ENCODE results near the gene SMPD4.
A peak's percentile ranks its signal among the peaks of the same experiment; 100 is the strongest.
"Not testable (repeated sequence)": the region's sequence is repeated elsewhere in the genome, so short reads cannot be mapped to it uniquely, and the experiment has no call there.

SMPD4 gene

GRCh38 chr2:130195089-130195635, 13.8 kb upstream of the SMPD4 start:
- not testable (repeated sequence) for H3K4me3 ChIP-seq (ENCODE audit: low read length); H3K27me3 ChIP-seq (ENCODE audit: insufficient read depth, low read length); H3K9me3 ChIP-seq (ENCODE audit: low read length); H2AFZ ChIP-seq (ENCODE audit: low read depth, low read length); H3K36me3 ChIP-seq (ENCODE audit: insufficient read depth, low read length); H3K4me1 ChIP-seq (ENCODE audit: insufficient read depth, low read length)

- not testable (repeated sequence) for H3K36me3 ChIP-seq (ENCODE audit: insufficient read depth, low read length); H3K27me3 ChIP-seq (ENCODE audit: insufficient read depth, low read length); H3K9me3 ChIP-seq (ENCODE audit: low read length); H3K4me3 ChIP-seq (ENCODE audit: low read length); H2AFZ ChIP-seq (ENCODE audit: low read depth, low read length); H3K4me1 ChIP-seq (ENCODE audit: insufficient read depth, low read length)
Observed at GRCh38 chr2:130193824-130194223, 12.4 kb upstream of the SMPD4 start.

GRCh38 chr2:130192451-130192850, 11.0 kb upstream of the SMPD4 start:
- not testable (repeated sequence) for H3K4me1 ChIP-seq (ENCODE audit: insufficient read depth, low read length); H2AFZ ChIP-seq (ENCODE audit: low read depth, low read length)

GRCh38 chr2:130191319-130191718, 9.9 kb upstream of the SMPD4 start:
- H3K36me3 ChIP-seq (ENCODE audit: insufficient read depth, low read length); H2AFZ ChIP-seq (ENCODE audit: low read depth, low read length); H3K4me3 ChIP-seq (ENCODE audit: low read length); H3K4me1 ChIP-seq (ENCODE audit: insufficient read depth, low read length); H3K27me3 ChIP-seq (ENCODE audit: insufficient read depth, low read length); H3K9me3 ChIP-seq (ENCODE audit: low read length): not testable (repeated sequence)

More at GRCh38 chr2:130192451-130192850, 11.0 kb upstream of the SMPD4 start:
- H3K4me3 ChIP-seq (ENCODE audit: low read length); H3K27me3 ChIP-seq (ENCODE audit: insufficient read depth, low read length); H3K36me3 ChIP-seq (ENCODE audit: insufficient read depth, low read length); H3K9me3 ChIP-seq (ENCODE audit: low read length): not testable (repeated sequence)

- H2AFZ ChIP-seq (ENCODE audit: low read depth, low read length): no peak overlapping the region
- H3K4me3 ChIP-seq (ENCODE audit: low read length): no peak overlapping the region
- H3K27me3 ChIP-seq (ENCODE audit: insufficient read depth, low read length): no peaks in the 10 kb centered on the region
- no peaks in the 10 kb centered on the region for H3K36me3 ChIP-seq (ENCODE audit: insufficient read depth, low read length)
- H3K9me3 ChIP-seq (ENCODE audit: low read length): no peaks in the 10 kb centered on the region
- H3K4me1 ChIP-seq (ENCODE audit: insufficient read depth, low read length): no peaks in the 10 kb centered on the region
Observed at GRCh38 chr2:130190237-130190636, 8.8 kb upstream of the SMPD4 start.

GRCh38 chr2:130188958-130189357, 7.6 kb upstream of the SMPD4 start:
- H3K9me3 ChIP-seq (ENCODE audit: low read length); H3K4me1 ChIP-seq (ENCODE audit: insufficient read depth, low read length); H3K27me3 ChIP-seq (ENCODE audit: insufficient read depth, low read length); H3K36me3 ChIP-seq (ENCODE audit: insufficient read depth, low read length); H3K4me3 ChIP-seq (ENCODE audit: low read length); H2AFZ ChIP-seq (ENCODE audit: low read depth, low read length): not testable (repeated sequence)

- H2AFZ ChIP-seq (ENCODE audit: low read depth, low read length); H3K27me3 ChIP-seq (ENCODE audit: insufficient read depth, low read length); H3K4me3 ChIP-seq (ENCODE audit: low read length); H3K36me3 ChIP-seq (ENCODE audit: insufficient read depth, low read length); H3K9me3 ChIP-seq (ENCODE audit: low read length): not testable (repeated sequence)
- H3K4me1 ChIP-seq (ENCODE audit: insufficient read depth, low read length): peaks cover 14% of the 10 kb centered on the region
Observed at GRCh38 chr2:130187859-130188792, 6.7 kb upstream of the SMPD4 start.

- no peaks in the 10 kb centered on the region for H3K9me3 ChIP-seq (ENCODE audit: low read length)
- no peak overlapping the region for H3K4me3 ChIP-seq (ENCODE audit: low read length)
- H2AFZ ChIP-seq (ENCODE audit: low read depth, low read length): no peak overlapping the region
- H3K36me3 ChIP-seq (ENCODE audit: insufficient read depth, low read length): no peaks in the 10 kb centered on the region
- no peaks in the 10 kb centered on the region for H3K27me3 ChIP-seq (ENCODE audit: insufficient read depth, low read length)
- H3K4me1 ChIP-seq (ENCODE audit: insufficient read depth, low read length): peaks cover 18% of the 10 kb centered on the region
Observed at GRCh38 chr2:130187268-130187667, 5.9 kb upstream of the SMPD4 start.

GRCh38 chr2:130186391-130186790, 5.0 kb upstream of the SMPD4 start:
- Histone ChIP-seq H3K4me3 (ENCODE audit: low read length) (no peak overlapping the region), H2AFZ (ENCODE audit: low read depth, low read length) (no peak overlapping the region), H3K4me1 (ENCODE audit: insufficient read depth, low read length) (peaks cover 18% of the 10 kb centered on the region), H3K9me3 (ENCODE audit: low read length) (no peaks in the 10 kb centered on the region), H3K27me3 (ENCODE audit: insufficient read depth, low read length) (no peaks in the 10 kb centered on the region), H3K36me3 (ENCODE audit: insufficient read depth, low read length) (no peaks in the 10 kb centered on the region)

- H3K36me3 ChIP-seq (ENCODE audit: insufficient read depth, low read length): no peaks in the 10 kb centered on the region
- no peaks in the 10 kb centered on the region for H3K9me3 ChIP-seq (ENCODE audit: low read length)
- no peak overlapping the region for H3K4me3 ChIP-seq (ENCODE audit: low read length)
- peaks cover 18% of the 10 kb centered on the region for H3K4me1 ChIP-seq (ENCODE audit: insufficient read depth, low read length)
- H3K27me3 ChIP-seq (ENCODE audit: insufficient read depth, low read length): no peaks in the 10 kb centered on the region
- H2AFZ ChIP-seq (ENCODE audit: low read depth, low read length): no peak overlapping the region
Observed at GRCh38 chr2:130185896-130186295, 4.5 kb upstream of the SMPD4 start.

GRCh38 chr2:130185436-130185835, 4.0 kb upstream of the SMPD4 start:
- Histone ChIP-seq H3K4me1 (ENCODE audit: insufficient read depth, low read length) (peaks cover 21% of the 10 kb centered on the region), H3K4me3 (ENCODE audit: low read length) (no peak overlapping the region), H3K9me3 (ENCODE audit: low read length) (no peaks in the 10 kb centered on the region), H3K36me3 (ENCODE audit: insufficient read depth, low read length) (no peaks in the 10 kb centered on the region), H3K27me3 (ENCODE audit: insufficient read depth, low read length) (no peaks in the 10 kb centered on the region), H2AFZ (ENCODE audit: low read depth, low read length) (no peak overlapping the region)

GRCh38 chr2:130183512-130184373, 2.3 kb upstream of the SMPD4 start:
- peaks cover 21% of the 10 kb centered on the region for H3K4me1 ChIP-seq (ENCODE audit: insufficient read depth, low read length)
- H2AFZ ChIP-seq (ENCODE audit: low read depth, low read length): no peak overlapping the region
- no peaks in the 10 kb centered on the region for H3K27me3 ChIP-seq (ENCODE audit: insufficient read depth, low read length)
- H3K9me3 ChIP-seq (ENCODE audit: low read length): no peaks in the 10 kb centered on the region
- H3K4me3 ChIP-seq (ENCODE audit: low read length): peak overlapping the region; percentile 58
- H3K36me3 ChIP-seq (ENCODE audit: insufficient read depth, low read length): peaks cover 6% of the 10 kb centered on the region

GRCh38 chr2:130182826-130183511, 1.6 kb upstream of the SMPD4 start:
- Histone ChIP-seq H3K4me3 (ENCODE audit: low read length) (peak overlapping the region; percentile 58), H3K4me1 (ENCODE audit: insufficient read depth, low read length) (peaks cover 21% of the 10 kb centered on the region)
- not testable (repeated sequence) for H3K9me3 ChIP-seq (ENCODE audit: low read length); H3K36me3 ChIP-seq (ENCODE audit: insufficient read depth, low read length); H3K27me3 ChIP-seq (ENCODE audit: insufficient read depth, low read length); H2AFZ ChIP-seq (ENCODE audit: low read depth, low read length)
